Stimulated activated CD8-positive, alpha-beta memory T cell treated with anti-CD3 and anti-CD28 coated beads, Interleukin-12 subunit alpha, Interleukin-12 subunit beta, amount 100 ng/mL, for 1 hour (primary cell): ENCODE results near the gene B4GALNT4.
"Not testable (repeated sequence)": the region's sequence is repeated elsewhere in the genome, so short reads cannot be mapped to it uniquely, and the experiment has no call there.

Source experiments
- DNase-seq: peaks from one replicate; pipeline ENCODE4 v3.0.0-alpha.2; 2020; ENCODE audit warnings: low read depth

B4GALNT4 gene

GRCh38 chr11:359181-359714 lies 10.1 kb upstream of the B4GALNT4 start:
- no peak for DNase-seq

GRCh38 chr11:360326-361280 lies 8.7 kb upstream of the B4GALNT4 start:
- no peak for DNase-seq

DNA sequence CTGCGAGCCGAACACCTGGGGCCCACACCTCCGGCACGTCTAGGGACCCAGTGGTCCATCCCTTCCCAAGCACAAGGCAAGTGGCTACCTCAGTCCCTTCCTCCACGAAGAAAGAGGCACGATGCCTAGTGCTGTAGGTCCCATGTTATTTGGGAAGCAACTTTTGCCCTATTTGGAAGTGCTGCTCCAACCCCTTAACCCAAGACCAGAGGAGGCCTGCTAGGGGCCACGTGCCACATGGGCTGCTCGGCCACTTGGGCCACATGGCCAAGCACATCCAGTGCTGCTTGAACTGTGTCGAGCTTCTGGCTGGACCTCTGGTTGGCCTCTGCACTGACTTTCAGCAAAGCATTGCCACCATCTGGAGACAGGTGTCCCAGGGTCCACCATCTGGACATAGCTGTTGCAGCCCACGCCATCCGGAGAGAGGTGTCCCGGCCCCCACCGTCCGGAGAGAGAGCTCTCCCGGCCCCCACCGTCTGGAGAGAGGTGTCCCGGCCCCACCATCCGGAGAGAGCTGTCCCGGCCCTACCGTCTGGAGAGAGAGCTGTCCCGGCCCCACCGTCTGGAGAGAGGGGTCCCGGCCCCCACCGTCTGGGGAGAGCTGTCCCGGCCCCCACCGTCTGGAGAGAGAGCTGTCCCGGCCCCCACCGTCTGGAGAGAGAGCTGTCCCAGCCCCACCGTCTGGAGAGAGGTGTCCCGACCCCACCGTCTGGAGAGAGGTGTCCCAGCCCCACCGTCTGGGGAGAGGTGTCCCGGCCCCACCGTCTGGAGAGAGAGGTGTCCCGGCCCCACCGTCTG lies 6.5 kb upstream of the B4GALNT4 start:
- no peak for DNase-seq

- not testable (repeated sequence) for DNase-seq
Measured at GRCh38 chr11:363443-363805, 5.9 kb upstream of the B4GALNT4 start.

DNA sequence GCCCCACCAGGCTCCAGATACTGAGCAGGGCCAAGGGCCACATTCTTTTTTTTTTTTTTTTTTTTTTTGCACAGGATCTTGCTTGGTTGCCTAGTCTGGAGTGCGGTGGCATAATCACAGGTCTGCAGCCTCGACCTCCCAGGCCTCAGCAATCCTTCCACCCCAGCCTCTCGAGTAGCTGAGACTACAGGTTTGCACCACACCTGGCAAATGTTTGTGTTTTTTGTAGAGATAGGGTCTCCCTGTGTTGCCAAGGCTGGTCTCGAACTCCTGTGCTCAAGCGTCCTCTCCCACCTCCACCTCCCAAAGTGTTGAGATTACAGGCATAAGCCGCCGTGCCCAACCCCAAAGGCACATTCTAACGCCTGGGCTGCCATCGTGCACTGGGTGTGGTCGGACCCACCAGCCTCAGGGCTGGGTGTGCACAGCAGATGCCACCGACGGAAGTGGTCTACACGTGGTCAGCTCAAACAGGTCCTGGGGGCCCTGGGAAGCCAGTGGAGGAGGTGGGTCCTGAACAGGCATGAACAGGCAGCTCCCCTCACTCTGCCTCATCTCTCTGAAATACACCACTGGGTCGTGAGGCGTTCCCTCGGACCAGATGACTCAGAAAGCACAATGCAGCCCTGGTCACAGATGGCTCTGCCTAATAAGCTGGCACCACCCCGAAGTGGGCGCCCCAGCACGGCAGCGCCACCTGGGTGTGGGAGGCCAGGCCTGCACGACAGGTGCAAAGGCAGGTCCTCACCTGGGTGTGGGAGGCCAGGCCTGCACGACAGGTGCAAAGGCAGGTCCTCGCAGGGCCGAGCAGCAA lies 5.1 kb upstream of the B4GALNT4 start:
- peak; percentile 48 for DNase-seq

DNA sequence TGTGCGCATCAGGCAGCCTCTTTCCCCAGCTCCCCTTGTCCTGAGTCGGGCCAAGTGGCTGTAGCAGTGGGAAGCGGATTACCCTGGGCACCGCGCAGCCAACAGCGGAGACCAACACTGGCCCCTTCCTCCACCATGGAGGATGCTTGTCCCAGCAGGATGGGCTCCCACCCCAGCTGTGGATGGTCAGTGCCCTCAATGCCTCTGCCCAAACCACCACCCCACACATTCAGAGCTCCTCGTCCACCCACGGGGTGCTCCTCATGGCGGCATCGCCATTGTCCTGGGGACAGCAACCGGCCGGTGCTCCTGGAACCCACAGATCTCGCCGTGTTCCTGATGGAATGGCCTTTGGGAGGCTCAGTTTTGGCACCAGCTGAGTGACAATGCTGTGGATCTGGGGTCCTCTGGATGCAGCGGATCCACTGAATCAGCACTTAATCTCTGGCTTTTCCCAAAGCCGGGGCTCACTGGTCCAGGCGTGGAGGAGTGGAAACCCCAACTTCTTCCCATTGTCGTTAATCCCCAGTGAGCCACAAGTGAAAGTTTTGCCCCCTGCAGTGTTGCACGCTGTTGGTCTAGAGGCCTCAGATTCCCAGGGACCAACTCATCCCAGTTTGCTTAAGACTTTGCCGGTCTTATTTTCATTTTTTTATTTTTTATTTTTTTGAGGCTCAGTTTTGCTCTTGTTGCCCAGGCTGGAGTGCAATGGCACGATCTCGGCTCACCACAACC lies 4.1 kb upstream of the B4GALNT4 start:
- DNase-seq: no peak

GRCh38 chr11:365831-366230 lies 3.5 kb upstream of the B4GALNT4 start:
- DNase-seq: no peak

DNA sequence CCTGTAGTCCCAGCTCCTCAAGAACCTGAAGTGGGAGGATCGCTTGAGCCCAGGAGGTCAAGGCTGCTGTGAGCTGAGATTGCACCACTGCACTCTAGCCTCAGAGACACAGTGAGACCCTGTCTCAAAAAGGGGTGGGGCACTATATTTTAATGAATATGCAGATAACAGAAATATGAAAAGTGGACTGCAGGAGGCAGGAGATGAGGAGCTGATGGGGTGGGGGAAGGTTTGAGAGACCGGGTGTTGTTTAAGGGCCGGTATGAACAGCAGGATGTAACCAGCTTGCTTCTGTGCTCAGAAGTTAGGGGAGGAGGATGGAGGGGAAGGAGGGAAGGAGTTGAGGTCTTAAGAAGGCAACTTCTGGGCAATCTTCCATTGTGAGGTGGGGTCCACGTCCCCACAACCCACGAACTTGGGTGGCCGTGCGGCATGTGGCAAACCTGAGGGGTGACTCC lies 1.3 kb upstream of the B4GALNT4 start:
- DNase-seq: no peak

DNA sequence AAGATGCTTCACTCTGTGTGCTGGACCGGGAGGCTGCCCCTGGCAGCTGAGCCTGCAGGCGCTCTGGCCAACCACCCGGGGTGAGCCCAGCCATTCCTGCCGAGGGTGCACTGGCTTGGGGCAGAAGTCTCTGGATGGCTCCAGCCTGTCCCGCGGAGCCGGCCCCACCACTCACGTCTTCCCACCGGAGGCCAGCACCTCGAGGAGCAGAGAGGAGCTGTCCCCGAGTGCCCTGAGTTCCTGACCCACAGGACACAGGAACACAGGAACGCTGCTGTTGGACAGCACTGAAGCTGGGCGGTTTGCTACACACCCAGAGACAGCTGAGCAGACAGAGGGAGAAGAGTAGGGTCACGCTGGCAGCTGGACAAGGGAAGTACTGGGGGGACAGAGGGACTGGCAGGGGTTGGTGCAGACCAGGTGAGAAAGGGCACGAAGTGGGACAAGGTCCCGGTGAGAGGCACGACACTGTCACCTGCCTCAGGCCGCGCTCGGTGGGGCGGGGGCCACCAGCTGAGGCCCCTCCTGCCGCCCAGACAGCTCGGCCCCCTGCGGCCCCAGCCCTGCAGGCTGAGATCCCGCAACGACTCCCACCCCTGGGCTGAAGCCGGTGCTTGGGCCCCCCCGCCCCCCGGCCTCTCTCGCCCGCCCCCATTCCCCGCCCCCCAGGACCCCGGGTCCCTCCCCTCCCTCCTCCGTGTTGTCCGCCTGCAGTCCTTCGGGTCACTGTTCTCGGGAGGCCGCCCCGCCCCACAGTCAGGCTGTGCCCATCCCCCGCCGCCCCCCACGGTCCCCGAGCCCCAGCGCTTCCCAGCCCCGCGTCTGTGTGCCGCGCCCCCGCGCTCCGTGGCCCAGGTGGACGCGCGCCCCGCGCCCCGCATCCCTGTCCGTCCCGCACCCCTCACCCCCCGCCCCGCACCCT lies 624 bp upstream of the B4GALNT4 start:
- DNase-seq: no peak

- DNase-seq: no peak
Measured at GRCh38 chr11:370070-370941, 1.0 kb downstream of the B4GALNT4 start.

DNA sequence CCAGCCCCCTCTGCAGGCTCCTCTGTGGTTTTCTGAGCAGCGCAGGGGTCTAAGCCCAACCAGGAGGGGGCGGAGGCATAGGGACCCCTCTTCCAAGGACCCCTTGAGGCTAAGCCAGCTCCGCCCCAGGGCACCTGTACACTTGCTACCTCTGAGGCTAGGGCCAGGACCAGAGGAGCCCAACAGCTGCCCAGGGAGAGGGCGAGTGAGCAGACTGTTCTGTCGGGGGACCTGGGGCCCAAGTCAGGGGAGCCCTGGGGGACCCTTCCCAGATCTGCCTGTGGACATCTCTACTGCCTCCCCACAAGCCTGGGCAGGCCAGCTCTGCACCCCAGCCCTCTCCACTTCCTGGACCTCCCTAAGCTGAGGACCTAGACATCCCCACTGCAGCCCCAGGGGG lies 1.8 kb downstream of the B4GALNT4 start:
- no peak for DNase-seq

DNA sequence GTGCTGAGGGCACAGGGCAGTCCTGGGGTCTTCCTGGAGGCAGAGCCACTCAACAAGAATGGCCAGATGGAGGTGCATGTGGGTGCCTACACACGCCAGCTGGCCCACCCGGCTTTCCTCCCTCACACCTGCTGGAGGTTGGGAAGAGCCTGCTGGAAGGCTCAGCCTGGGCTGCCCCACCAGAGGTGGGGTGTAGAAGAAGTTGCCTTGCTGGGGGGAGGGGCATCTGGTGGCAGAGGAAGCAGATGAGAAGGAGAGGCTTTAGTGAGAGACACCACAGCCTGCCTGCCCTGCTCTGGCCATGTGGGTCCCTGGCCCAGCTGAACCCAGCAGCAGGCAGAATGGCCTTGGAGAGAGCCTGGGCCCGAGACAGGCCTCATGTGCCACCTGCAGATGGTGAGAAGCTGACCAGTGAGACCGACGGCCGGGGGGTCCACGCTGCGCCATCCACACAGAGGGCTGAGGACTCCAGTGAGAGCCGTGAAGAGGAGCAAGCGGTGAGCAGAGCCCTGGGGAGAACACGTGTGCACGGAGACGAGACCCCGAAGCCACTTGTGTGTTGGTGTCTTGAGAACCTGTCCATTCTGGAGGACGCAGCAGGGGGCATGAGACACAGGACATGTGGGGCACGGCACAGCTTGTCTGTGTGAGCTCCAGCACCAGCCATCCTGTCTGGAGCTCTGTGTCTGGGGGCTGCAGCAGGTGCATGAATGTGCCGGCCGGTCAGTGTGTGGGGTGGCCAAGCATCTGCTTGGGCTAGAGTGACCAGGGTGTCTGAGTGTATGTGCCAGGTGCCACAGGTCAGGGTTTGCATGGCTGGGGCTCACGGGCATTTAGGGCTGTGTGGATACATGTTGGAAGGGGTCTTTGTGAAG lies 2.7 kb downstream of the B4GALNT4 start:
- no peak for DNase-seq

DNA sequence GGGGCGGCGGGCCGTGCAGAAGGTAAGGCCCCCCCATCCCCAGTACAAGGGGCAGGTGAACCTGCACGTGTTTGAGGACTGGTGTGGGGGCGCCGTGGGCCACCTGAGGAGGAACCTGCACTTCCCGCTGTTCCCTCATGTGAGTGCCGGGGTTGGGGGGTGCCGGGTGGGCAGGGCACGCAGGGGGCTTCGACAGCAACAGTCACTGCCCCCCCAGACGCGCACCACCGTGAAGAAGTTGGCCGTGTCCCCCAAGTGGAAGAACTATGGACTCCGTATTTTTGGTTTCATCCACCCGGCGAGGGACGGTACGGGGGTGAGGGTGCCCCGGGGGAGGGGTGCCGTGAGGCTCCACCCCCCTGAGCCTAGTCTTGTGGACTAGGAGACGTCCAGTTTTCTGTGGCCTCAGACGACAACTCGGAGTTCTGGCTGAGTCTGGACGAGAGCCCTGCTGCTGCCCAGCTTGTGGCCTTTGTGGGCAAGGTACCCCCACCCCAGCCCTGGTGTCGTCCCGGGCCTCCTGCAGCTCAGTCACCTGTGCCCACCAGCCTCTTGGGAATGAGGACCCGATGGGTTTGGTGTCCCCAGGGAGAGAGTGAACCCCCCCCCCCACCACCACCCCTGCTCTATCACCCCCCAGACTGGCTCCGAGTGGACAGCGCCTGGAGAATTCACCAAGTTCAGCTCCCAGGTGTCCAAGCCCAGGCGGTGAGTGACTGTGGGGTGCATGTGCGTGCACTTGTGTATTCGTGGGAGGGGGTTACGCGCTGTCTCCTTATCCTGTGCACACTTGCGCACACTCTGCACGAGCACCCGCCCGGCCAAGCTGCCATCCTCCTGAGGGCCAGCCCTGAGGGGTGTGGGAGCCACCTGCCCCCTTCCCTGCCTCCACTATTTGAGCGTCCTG lies 3.8 kb downstream of the B4GALNT4 start:
- no peak for DNase-seq

- no peak for DNase-seq
Measured at GRCh38 chr11:373716-374551, 4.6 kb downstream of the B4GALNT4 start.

DNA sequence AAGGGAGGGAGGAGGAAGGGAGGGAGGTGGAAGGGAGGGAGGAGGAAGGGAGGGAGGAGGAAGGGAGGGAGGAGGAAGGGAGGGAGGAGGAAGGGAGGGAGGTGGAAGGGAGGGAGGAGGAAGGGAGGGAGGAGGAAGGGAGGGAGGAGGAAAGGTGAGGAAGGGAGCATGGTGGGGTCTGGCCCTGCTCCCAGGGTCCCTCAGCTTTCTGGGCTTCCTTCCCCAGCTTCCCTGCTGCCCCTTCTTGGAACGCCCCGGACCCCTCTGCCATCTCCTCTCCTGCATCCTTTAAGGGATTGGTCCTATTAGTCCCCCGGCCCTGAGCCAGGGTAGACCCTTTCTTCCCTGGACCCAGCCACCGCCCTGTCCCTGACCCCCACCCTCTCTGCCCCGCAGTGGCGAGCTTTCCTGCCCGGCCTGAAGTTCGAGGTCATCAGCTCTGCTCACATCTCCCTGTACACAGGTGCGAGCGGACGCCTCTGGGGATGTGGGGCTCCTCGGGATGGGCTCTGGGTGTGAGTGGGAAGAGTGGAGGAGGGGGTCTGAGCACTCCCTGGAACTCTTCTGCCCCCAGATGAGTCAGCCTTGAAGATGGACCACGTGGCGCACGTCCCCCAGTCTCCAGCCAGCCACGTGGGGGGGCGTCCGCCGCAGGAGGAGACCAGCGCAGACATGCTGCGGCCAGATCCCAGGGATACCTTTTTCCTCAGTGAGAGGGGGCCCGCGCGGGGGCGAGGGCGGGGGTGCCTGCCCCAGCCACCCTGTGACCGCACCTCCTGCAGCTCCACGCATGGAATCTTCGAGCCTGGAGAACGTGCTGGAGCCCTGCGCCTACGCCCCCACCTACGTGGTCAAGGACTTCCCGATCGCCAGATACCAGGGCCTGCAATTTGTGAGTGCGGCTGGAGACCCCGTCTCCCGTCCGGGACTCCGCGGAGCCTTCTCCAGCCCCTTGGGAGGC lies 6.0 kb downstream of the B4GALNT4 start:
- DNase-seq: no peak
